GM12892 (cell line): ENCODE data around the gene SIRT6.

Experiments used
- POLR2A ChIP-seq: IDR thresholded peaks from 2 replicates; pipeline ENCODE4 v1.6.1; 2011; ENCODE audit warnings: low read depth, low read length, control low read depth
- TAF1 ChIP-seq: IDR thresholded peaks from 2 replicates; pipeline ENCODE4 v1.6.1; 2011; ENCODE audit warnings: low read depth, mild to moderate bottlenecking, control low read depth, low read length, borderline replicate concordance

- TF ChIP-seq POLR2A, result no peak
- no peak for TF ChIP-seq TAF1
Measured at GRCh38 chr19:4175669-4175931, 6.8 kb downstream of the SIRT6 start.
